Keratinocyte (primary cell): ENCODE measurements around the gene EDNRA.

Experiments used
- EZH2 ChIP-seq: IDR thresholded peaks from one replicate; pipeline ENCODE4 v1.6.1; 2012; ENCODE audit warnings: inconsistent platforms, mild to moderate bottlenecking, low read length, moderate library complexity
- TF ChIP-seq, protein P1 (sequence below), 3 experiments: IDR thresholded peaks in 1 of 3; conservative IDR thresholded peaks in 1 of 3; optimal IDR thresholded peaks in 1 of 3; 2 replicates in 2 of 3; 3 replicates in 1 of 3; pipeline versions ENCODE3 to v1.5.1; 2011; ENCODE audit warnings: low read length in 3 of 3, mild to moderate bottlenecking in 3 of 3, moderate library complexity in 2 of 3, control low read depth in 1 of 3, inconsistent platforms in 1 of 3; ENCODE audit not compliant: insufficient read depth in 2 of 3; ENCODE audit errors: extremely low read depth in 1 of 3

DNA sequence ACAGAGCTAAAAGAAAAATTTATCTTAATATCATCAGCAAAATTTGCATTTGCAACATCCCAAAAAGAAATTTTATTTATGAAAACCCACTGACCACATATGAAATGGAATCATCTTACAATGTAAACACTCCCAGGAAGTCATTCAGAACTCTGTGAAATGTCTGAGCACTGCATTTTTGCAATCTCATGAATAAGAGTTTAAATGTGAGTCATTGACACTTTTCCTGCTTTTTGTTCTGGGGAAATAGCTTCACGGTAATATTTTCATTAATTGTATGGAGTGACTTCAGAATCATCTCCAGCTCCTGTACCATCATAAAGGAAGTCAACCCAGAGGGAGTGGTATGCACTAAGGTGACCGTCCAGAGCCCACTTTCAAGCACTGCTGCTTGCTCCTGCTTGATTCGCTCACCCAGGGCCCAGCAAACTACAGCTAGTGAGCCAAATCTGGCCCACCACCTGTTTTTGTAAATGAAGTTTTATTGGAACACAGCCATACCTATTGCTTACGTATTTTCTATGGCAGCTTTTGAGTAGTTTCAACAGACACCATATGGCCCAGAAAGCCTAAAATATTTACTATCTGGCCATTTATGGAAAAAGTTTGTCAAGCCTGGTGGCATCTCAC is 17.2 kb downstream of the EDNRA start:
- TF ChIP-seq, protein P1, sequence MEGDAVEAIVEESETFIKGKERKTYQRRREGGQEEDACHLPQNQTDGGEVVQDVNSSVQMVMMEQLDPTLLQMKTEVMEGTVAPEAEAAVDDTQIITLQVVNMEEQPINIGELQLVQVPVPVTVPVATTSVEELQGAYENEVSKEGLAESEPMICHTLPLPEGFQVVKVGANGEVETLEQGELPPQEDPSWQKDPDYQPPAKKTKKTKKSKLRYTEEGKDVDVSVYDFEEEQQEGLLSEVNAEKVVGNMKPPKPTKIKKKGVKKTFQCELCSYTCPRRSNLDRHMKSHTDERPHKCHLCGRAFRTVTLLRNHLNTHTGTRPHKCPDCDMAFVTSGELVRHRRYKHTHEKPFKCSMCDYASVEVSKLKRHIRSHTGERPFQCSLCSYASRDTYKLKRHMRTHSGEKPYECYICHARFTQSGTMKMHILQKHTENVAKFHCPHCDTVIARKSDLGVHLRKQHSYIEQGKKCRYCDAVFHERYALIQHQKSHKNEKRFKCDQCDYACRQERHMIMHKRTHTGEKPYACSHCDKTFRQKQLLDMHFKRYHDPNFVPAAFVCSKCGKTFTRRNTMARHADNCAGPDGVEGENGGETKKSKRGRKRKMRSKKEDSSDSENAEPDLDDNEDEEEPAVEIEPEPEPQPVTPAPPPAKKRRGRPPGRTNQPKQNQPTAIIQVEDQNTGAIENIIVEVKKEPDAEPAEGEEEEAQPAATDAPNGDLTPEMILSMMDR (optimal IDR thresholded peaks at IDR 0.05 in 1 of 3, IDR thresholded peaks at IDR 0.05 in 1 of 3, conservative IDR thresholded peaks at IDR 0.05 in 1 of 3; ENCODE audit: extremely low read depth in 1 of 3, insufficient read depth in 2 of 3, low read length in 3 of 3) = no peak
- TF ChIP-seq EZH2 = no peak
